Head of caudate nucleus (tissue), 42 donors: ENCODE results near the gene ZDHHC17.
A peak's percentile ranks its signal among the peaks of the same experiment; 100 is the strongest.
"Not testable (repeated sequence)": the region's sequence is repeated elsewhere in the genome, so short reads cannot be mapped to it uniquely, and the experiment has no call there.

Experiments
- DNase-seq, 42 donors: peaks; one replicate each; pipeline versions ENCODE4 v3.0.0 to v3.0.0-alpha.2; 2020 to 2021; ENCODE audit warnings: mixed read lengths in 7 of 42
- intact Hi-C: fragments of 100-400 bp; cut with DNase I; formaldehyde crosslinking; loops from one replicate; pipeline ENCODE4 v1.15.0; 2022

ZDHHC17 gene

GRCh38 chr12:76762601-76762980 is 1.3 kb upstream of the ZDHHC17 start:
- intact Hi-C loops: no loop called here
- no peak for DNase-seq

- peak in 16 of 42 donors; percentile 12 to 50 (median 24) for DNase-seq
- intact Hi-C loops: loop anchor here (2.0 kb wide), 1 partner anchor 206 kb away; the partner anchor contains the start of gene OSBPL8
Observed at GRCh38 chr12:76764856-76765255, 941 bp downstream of the ZDHHC17 start.

GRCh38 chr12:76765598-76765997 is 1.7 kb downstream of the ZDHHC17 start:
- DNase-seq: no peak
- intact Hi-C loops: loop anchor here (2.0 kb wide), 1 partner anchor 207 kb away; the partner anchor contains the start of gene OSBPL8

GRCh38 chr12:76766161-76766560 is 2.2 kb downstream of the ZDHHC17 start:
- intact Hi-C loops: no loop called here
- no peak for DNase-seq

GRCh38 chr12:76768576-76768975 is 4.7 kb downstream of the ZDHHC17 start:
- intact Hi-C loops: no loop called here
- DNase-seq: no peak

- DNase-seq: no peak
- intact Hi-C loops: no loop called here
Observed at GRCh38 chr12:76777765-76778216, 13.9 kb downstream of the ZDHHC17 start.

- DNase-seq: no peak
- intact Hi-C loops: no loop called here
Observed at GRCh38 chr12:76778364-76778763, 14.4 kb downstream of the ZDHHC17 start.

- intact Hi-C loops, DNase-seq: not testable (repeated sequence)
Observed at GRCh38 chr12:76779310-76779709, 15.4 kb downstream of the ZDHHC17 start.

- intact Hi-C loops: no loop called here
- no peak for DNase-seq
Observed at GRCh38 chr12:76781321-76781720, 17.4 kb downstream of the ZDHHC17 start.

GRCh38 chr12:76782526-76782925 is 18.6 kb downstream of the ZDHHC17 start:
- intact Hi-C loops: no loop called here
- DNase-seq: no peak

GRCh38 chr12:76784600-76785051 is 20.7 kb downstream of the ZDHHC17 start:
- intact Hi-C loops: no loop called here
- no peak for DNase-seq

- intact Hi-C loops: no loop called here
- no peak for DNase-seq
Observed at GRCh38 chr12:76785407-76785806, 21.5 kb downstream of the ZDHHC17 start.

GRCh38 chr12:76786986-76787385 is 23.1 kb downstream of the ZDHHC17 start:
- DNase-seq: no peak
- intact Hi-C loops: no loop called here

GRCh38 chr12:76787689-76788088 is 23.8 kb downstream of the ZDHHC17 start:
- intact Hi-C loops: no loop called here
- no peak for DNase-seq

GRCh38 chr12:76789335-76790050 is 25.6 kb downstream of the ZDHHC17 start:
- intact Hi-C loops: loop anchor here (5.0 kb wide), 1 partner anchor 167 kb away; no protein-coding TSS in a partner anchor
- DNase-seq: no peak

- DNase-seq: no peak
- intact Hi-C loops: loop anchor here (5.0 kb wide), 1 partner anchor 169 kb away; no protein-coding TSS in a partner anchor
Observed at GRCh38 chr12:76790564-76791552, 26.9 kb downstream of the ZDHHC17 start.

GRCh38 chr12:76792828-76793227 is 28.9 kb downstream of the ZDHHC17 start:
- intact Hi-C loops: loop anchor here (5.0 kb wide), 1 partner anchor 171 kb away; no protein-coding TSS in a partner anchor
- DNase-seq: no peak

- no peak for DNase-seq
- intact Hi-C loops: no loop called here
Observed at GRCh38 chr12:76798864-76799263, 34.9 kb downstream of the ZDHHC17 start.

GRCh38 chr12:76799362-76799761 is 35.4 kb downstream of the ZDHHC17 start:
- no peak for DNase-seq
- intact Hi-C loops: no loop called here

- no peak for DNase-seq
- intact Hi-C loops: no loop called here
Observed at GRCh38 chr12:76802060-76802459, 38.1 kb downstream of the ZDHHC17 start.
